Stimulated activated CD4-positive, alpha-beta T cell treated with anti-CD3 and anti-CD28 coated beads, Interleukin-12 subunit alpha, Interleukin-12 subunit beta, amount 100 ng/mL, for 4 hours (primary cell): ENCODE measurements around the gene CDON.

Source experiments
- DNase-seq: peaks from one replicate; pipeline ENCODE4 v3.0.0-alpha.2; 2020

CDON gene, protein sequence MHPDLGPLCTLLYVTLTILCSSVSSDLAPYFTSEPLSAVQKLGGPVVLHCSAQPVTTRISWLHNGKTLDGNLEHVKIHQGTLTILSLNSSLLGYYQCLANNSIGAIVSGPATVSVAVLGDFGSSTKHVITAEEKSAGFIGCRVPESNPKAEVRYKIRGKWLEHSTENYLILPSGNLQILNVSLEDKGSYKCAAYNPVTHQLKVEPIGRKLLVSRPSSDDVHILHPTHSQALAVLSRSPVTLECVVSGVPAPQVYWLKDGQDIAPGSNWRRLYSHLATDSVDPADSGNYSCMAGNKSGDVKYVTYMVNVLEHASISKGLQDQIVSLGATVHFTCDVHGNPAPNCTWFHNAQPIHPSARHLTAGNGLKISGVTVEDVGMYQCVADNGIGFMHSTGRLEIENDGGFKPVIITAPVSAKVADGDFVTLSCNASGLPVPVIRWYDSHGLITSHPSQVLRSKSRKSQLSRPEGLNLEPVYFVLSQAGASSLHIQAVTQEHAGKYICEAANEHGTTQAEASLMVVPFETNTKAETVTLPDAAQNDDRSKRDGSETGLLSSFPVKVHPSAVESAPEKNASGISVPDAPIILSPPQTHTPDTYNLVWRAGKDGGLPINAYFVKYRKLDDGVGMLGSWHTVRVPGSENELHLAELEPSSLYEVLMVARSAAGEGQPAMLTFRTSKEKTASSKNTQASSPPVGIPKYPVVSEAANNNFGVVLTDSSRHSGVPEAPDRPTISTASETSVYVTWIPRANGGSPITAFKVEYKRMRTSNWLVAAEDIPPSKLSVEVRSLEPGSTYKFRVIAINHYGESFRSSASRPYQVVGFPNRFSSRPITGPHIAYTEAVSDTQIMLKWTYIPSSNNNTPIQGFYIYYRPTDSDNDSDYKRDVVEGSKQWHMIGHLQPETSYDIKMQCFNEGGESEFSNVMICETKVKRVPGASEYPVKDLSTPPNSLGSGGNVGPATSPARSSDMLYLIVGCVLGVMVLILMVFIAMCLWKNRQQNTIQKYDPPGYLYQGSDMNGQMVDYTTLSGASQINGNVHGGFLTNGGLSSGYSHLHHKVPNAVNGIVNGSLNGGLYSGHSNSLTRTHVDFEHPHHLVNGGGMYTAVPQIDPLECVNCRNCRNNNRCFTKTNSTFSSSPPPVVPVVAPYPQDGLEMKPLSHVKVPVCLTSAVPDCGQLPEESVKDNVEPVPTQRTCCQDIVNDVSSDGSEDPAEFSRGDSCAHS (N-terminal part only)

GRCh38 chr11:126062679-126063506 is at the start of gene CDON:
TSS of gene CDON (minus strand) at chr11:126062866. CDS start at chr11:126023476, 39,390 bp downstream.
- peak; percentile 92 for DNase-seq

GRCh38 chr11:126111458-126112116 is 48.9 kb upstream of the CDON start:
- DNase-seq = no peak

- no peak for DNase-seq
Observed at GRCh38 chr11:126109941-126110731, 47.5 kb upstream of the CDON start.

- no peak for DNase-seq
Observed at GRCh38 chr11:126106594-126107328, 44.1 kb upstream of the CDON start.

DNA sequence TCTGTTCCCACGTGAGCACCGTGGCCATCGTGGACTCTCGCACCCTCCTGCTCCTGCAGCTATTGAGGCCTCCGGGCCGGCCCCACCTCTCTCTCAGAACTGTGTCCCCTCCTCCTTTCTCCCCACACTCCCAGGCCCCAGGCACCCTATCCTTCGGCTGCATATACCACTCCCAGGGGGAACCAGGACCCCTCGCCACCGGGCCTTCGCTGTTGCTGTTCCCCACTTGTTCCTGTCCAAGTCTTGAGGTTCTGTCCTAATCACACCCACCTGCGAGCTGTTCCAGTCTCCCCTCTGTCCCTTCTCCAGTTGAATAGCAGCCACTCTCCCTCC is 43.0 kb upstream of the CDON start:
- DNase-seq = no peak

DNA sequence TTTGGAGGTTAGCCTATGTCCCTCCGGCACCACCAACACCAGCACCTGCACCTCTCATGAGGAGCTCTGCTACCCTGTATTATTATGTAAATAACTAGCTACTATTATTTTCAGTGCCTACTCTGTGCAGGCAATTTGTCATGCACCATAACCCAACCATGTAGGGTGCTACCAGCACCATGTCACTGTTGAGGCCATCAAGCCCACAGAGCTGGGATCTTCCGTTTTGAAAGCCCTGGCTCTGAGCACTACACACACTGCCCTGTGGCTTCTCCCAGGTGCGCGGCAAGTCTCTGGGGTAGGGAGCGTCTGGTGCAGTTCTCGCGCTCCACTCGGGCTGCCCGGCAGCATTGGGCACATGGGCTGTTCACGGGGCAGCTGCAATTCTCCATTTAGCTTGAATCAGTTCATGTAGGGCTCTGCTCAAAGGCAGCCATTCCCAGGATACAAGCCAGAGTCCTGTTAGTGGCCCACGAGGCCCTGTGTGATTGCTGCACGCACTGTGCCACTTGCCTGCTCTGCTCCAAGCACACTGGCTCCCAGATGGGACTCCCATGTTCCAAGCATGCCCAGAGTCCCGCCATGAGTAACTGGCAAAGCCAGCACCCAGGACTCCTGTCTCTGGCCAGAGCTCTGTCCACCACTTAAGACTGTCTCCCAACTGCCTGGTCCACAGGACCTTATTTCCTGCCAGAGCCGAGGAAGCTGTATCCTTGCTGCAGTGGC is 42.5 kb upstream of the CDON start:
- DNase-seq = no peak

GRCh38 chr11:126104420-126104819 is 41.8 kb upstream of the CDON start:
- no peak for DNase-seq

DNA sequence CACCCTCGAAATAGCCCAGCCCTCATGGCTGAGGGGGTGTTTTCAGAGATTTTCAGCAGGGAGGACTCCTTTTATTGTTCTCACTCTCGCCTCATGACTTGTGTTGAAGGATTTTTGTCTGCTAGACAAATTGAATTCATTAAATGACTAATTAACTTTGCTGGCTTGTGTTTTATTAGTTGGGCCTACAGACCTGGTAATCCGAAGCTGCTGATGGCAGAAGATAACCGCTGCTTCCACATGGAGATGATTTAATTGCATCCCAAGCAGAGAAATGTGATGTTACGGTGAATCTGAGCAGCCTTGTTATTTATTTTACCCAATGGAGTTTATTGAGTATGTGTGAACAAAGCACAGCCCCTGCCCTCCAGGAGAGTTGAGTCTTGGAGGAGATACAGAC is 40.5 kb upstream of the CDON start:
- no peak for DNase-seq

GRCh38 chr11:126102436-126102981 is 39.8 kb upstream of the CDON start:
- DNase-seq = no peak

DNA sequence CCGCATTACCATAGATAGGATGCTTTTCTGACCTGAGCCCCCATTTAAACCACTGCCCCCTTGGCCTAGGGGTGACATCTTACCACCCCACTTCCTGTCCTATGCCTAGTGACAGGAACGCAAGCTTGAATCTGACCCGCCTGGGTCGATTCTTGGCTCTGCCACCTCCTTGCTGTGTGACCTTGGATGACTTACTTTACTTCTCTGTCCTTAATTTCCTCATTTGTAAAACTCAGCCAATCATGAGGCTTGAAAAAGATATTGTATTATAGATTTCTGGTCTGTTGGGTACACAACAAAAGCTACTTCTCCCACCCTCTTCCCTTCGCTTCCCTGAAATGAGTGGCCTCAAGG is 39.2 kb upstream of the CDON start:
- DNase-seq = no peak

GRCh38 chr11:126101251-126101929 is 38.7 kb upstream of the CDON start:
- no peak for DNase-seq

GRCh38 chr11:126100716-126101115 is 38.0 kb upstream of the CDON start:
- no peak for DNase-seq

DNA sequence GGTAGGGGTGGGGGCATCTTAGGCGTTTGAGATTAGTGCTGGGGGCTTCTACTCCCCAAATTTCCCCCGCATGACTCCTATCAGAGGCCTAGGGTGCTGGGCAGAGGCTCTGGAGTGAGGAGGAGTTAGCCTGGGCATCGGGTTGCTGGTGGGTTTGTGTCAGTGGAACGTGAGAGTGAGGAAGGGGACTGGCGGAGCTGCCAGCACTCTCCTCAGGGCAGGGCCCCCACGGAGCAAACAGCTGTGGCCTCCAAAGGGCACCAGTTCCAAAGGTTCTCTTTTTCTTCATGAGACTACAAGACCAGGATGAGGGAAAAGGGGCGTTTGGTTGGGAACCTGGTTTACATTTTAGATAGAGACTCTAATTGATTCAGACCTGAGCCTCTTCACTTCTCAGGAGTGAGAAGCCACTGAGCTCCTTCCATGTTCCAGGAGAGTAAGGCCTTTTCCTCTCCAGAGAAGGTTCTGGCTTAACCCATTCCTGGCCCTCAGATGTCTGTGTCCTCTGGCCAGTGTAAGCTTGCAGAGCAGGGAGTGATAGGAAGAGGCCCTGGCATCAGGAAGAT is 35.6 kb upstream of the CDON start:
- DNase-seq = no peak

- no peak for DNase-seq
Observed at GRCh38 chr11:126095745-126096144, 33.1 kb upstream of the CDON start.

GRCh38 chr11:126090452-126090851 is 27.8 kb upstream of the CDON start:
- no peak for DNase-seq

DNA sequence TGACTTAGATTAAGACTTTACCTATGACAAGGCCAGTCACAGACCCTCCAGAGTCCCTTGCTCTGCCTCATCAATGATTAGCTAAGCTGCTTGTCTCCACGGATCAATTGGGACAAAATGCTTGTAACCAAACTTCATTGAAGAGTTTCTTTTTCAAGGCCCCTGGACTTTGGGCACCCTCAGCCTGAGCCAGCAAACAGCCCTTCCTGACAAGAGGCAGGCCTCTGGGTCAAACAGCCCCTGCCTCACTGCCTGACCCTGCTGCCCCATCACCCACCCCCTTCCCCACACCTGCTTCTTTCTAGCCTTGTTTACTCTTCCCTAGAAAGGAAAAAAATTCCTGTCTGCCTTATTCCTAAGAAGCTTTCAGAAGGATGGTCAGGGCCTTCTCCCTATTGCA is 26.3 kb upstream of the CDON start:
- no peak for DNase-seq

- DNase-seq = no peak
Observed at GRCh38 chr11:126086248-126086647, 23.6 kb upstream of the CDON start.

DNA sequence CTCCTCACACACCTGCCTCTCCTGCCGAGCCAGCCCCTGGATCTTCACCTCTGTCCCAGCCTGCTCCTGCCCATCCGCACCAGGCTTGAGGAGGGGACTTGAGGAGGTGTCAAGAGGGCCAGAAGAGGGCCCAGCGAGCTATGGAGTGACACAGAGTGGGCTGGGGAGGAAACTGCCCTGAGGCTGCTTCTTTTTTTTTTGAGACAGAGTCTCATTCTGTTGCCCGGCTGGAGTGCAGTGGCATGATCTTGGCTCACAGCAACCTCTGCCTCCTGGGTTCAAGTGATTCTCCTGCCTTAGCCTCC is 21.9 kb upstream of the CDON start:
- no peak for DNase-seq
